Femur (tissue), 1 donor: ENCODE data around the gene SLC2A1.
"Not testable (repeated sequence)": the region's sequence is repeated elsewhere in the genome, so short reads cannot be mapped to it uniquely, and the experiment has no call there.

Experiments
- DNase-seq: peaks from one replicate; pipeline ENCODE4 v3.0.0-alpha.2; 2017

Gene SLC2A1

GRCh38 chr1:42927920-42928505 lies 30.7 kb downstream of the SLC2A1 start:
- DNase-seq = no peak

DNA sequence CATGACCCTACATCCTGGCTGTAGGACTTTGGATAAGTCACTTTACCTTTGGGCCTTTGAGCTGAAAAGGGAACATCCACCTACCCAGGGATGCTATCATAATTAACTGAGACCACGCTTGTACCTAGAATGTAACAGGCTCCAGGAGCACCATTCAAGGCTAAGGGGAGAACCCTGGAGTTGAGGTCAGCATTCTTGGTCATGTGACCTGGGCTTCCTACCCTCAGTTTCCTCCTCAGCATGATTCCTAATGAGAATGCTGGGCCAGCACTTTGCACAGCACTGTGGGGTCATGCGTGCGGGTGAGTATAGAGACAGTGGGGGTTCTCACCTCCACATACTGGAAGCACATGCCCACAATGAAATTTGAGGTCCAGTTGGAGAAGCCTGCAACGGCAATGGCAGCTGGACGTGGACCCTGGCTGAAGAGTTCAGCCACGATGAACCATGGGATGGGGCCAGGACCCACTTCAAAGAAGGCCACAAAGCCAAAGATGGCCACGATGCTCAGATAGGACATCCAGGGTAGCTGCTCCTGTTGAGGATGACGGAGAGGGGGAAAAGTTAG lies 31.3 kb downstream of the SLC2A1 start:
- DNase-seq = no peak

GRCh38 chr1:42926879-42927242 lies 31.8 kb downstream of the SLC2A1 start:
- DNase-seq = no peak

DNA sequence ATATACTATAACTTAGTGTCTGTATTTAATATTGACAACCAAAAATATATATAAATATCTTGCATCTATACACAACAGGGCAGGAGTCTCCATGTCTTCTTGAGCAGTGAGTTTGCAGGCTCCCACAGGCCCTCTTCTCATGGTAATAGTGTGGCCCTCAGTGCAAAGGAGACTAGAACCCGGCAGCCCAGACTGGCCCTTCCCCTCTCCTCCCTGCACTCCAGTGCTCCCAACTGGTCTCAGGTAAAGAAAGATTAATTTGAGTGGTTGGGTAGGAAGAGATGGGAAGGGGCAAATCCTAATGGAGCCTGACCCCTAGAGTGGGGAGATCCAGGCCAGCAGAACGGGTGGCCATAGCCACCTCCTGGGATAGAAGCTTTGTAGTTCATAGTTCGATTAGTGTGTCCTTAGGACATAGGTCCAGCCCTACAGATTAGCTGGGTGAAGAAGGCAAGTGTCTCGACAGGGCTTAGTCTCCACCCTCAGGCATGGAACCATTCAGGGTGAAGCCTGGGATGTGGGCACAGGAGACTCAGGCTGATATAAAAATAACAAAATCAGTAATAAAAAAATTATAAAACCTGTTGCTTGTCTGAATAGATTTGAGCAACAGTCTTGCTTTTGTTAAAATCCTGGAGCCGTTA lies 32.3 kb downstream of the SLC2A1 start:
- DNase-seq = no peak

GRCh38 chr1:42924851-42925760 lies 33.6 kb downstream of the SLC2A1 start:
- DNase-seq = no peak

DNA sequence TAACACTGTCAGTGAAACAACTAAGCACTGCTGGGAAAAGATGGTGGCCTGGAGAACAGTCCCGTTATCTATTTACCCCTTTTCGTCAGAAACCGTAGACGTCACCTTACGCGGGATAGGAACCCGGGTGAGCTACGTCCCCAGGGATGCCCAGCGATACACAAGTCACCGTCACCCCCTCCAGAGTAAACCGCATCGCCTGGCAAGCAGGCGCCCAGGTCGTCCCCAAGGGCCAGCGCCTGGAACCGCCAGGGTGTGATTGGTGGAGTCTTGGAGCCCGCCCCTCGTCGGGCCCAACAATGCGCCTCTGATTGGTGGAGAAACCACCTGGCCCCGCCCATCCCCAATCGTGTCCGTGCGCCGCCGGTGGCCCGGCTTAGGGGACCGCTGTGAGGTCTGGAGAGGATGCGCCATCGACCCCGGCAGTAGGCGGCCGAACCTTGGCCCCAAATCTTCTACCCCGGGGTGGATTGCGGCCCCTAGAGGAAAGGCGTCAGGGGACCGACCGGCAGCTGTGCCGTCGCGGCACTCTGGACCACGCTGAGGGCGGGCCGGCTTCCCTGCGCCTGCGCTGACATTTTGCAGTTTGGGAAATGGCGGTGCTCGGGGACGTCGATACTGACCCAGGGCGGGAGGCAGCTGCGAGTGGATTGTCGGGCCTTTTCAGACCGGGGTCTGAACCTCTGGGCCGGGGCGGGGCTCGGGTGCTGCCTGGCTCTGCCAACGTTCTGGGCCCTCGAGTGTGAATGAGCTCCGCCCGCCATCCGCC lies 34.4 kb downstream of the SLC2A1 start:
- DNase-seq = peak; percentile 96

- peak; percentile 59 for DNase-seq
Observed at GRCh38 chr1:42923367-42924081, 35.1 kb downstream of the SLC2A1 start.

DNA sequence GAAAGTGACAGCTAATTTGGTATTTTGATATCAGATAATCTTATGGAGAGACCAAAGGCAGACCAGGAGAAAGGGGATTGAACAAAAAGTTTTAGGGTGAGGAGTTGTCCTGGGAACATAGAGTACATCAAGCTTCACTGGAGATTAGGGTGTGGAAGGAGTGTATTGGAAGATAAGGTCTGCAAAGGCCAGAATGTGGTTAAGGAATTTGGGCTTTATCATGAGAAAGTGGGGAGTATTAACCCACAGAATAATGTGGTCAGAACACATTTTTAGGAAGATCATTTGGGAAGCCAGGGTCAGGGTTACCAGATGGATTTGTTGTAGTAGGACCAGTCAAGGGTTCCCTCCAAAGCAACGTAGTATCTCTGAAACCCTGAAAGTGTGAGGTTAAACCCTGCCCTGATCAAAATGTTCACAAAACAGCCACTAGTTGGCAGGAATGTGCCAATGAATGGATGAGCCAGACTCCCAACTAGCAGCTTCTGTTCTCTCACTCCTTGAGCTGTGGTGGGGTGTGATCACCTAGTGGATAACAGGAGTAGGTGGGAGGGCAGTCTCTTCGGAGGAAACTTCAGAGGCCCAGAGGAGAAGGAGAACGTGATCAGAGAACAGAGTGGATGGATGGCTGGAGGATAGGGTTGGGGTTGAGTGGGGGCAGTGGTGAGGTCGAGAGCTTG lies 35.8 kb downstream of the SLC2A1 start:
- peak; percentile 59 for DNase-seq

DNA sequence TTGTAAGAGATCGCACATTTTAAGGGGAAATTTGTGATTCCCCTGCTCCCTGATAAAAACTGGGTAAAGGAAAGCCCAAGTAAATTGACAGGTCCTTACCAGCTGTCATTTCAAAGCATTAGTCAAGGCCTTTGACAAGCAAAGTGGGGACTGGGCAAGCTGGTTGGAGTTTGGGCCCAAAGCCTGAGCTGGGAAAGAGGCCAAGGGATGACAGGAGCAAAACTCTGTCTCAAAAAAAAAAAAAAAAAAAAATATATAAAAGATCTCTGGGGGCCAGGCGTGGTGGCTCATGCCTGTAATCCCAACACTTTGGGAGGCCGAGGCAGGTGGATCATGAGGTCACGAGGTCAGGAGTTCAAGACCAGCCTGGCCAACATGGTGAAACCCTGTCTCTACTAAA lies 36.9 kb downstream of the SLC2A1 start:
- no peak for DNase-seq

GRCh38 chr1:42919651-42920050 lies 39.0 kb downstream of the SLC2A1 start:
- not testable (repeated sequence) for DNase-seq

GRCh38 chr1:42917241-42917495 lies 41.5 kb downstream of the SLC2A1 start:
- no peak for DNase-seq

DNA sequence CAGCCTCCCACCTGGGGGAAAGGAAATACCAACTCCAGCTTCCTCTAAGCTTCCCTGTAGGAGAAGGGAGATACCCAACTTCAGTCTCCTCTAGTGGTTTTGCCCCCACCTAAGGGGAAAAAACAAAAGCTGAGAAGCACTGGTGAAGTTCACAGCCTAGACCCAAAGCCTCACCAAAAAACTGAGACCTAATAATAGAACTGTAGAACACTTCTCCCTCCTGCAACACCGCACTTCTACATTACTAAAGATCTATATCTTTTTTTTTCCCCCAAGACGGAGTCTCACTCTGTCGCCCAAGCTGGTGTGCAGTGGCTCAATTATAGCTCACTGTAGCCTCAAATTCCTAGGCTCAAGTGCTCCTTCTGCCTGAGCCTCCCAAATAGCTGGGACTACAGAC lies 43.2 kb downstream of the SLC2A1 start:
- DNase-seq = no peak

- DNase-seq = no peak
Observed at GRCh38 chr1:42914092-42914627, 44.5 kb downstream of the SLC2A1 start.

GRCh38 chr1:42913426-42914091 lies 45.1 kb downstream of the SLC2A1 start:
- peak; percentile 63 for DNase-seq

DNA sequence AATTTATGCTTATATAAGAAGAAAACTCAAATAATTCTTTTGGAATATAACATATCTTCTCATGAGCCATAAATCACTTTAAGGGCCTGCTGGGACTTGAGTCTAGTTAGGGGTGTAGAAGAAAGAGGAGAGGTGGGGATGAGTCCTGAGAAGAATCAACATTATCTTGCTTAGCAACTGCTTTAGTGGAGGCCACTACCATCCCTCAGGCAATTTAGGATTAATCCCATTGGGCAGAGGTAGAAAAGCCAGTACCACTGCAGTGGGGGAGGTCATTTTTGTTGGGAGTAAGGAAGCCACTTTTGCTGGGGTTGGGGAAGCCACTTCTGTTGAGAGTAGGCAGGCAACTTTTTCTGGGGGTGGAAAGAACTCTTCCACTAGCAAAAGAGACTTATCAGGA lies 47.7 kb downstream of the SLC2A1 start:
- no peak for DNase-seq

- no peak for DNase-seq
Observed at GRCh38 chr1:42908046-42908445, 50.6 kb downstream of the SLC2A1 start.

DNA sequence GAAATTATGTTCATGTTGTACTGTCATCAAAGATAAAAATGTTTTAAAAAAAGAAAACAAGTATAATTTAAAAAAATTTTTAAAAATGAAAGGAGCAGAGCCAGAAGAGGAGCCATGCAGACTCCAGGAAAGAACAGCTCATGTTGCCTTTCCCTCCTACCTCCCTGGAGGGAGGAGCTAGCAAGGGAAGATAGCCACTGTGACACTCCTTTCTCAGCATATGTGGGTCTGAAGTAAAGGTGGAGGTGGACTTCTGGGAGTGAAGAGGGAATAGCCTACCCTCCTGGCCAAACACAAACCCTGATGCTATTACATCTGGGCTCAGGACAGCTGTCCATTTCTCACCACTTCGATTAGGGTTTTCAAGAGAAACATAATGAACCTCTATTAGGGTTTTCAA lies 54.2 kb downstream of the SLC2A1 start:
- no peak for DNase-seq

GRCh38 chr1:42899960-42900359 lies 58.7 kb downstream of the SLC2A1 start:
- DNase-seq = not testable (repeated sequence)

- DNase-seq = no peak
Observed at GRCh38 chr1:42891465-42892138, 67.1 kb downstream of the SLC2A1 start.

GRCh38 chr1:42889264-42889663 lies 69.4 kb downstream of the SLC2A1 start:
- DNase-seq = no peak
